Aorta (tissue), 5 donors: ENCODE results near the gene DTNB. TPM values are rescaled to one million over a fixed set of nuclear protein-coding genes. Genes with fewer than 3 reads are reported as not detected.
A peak's percentile ranks its signal among the peaks of the same experiment; 100 is the strongest.

Experiments used
- ATAC-seq: fragments of 200-7000 bp; cut with Tn5 transposase; one replicate; pipeline ENCODE4 v1.9.1; 2022; ENCODE audit warnings: moderate library complexity; ENCODE audit not compliant: low FRiP score
- DNase-seq, 2 donors: peaks; one replicate each; pipeline ENCODE4 v3.0.0-alpha.2; 2020
- H3K27ac ChIP-seq, 2 donors: one replicate each; pipeline ENCODE4 v1.5.1; 2013; ENCODE audit warnings: low read length in 2 of 2, mild to moderate bottlenecking in 2 of 2, moderate library complexity in 2 of 2, control low read depth in 1 of 2, inconsistent platforms in 1 of 2, low read depth in 1 of 2
- H3K27me3 ChIP-seq, 2 donors: one replicate each; pipeline ENCODE4 v1.6.1; 2013; ENCODE audit warnings: control low read depth in 1 of 2, low read length in 1 of 2, mild to moderate bottlenecking in 1 of 2, moderate library complexity in 1 of 2; ENCODE audit not compliant: insufficient read depth in 2 of 2, control insufficient read depth in 1 of 2
- H3K36me3 ChIP-seq, 2 donors: one replicate each; pipeline ENCODE4 v1.6.1; 2013; ENCODE audit warnings: control low read depth in 1 of 2, low read length in 1 of 2, mild to moderate bottlenecking in 1 of 2; ENCODE audit not compliant: insufficient read depth in 2 of 2, control insufficient read depth in 1 of 2
- H3K4me1 ChIP-seq, 2 donors: one replicate each; pipeline ENCODE4 v1.6.1; 2013; ENCODE audit warnings: low read length in 2 of 2, control low read depth in 1 of 2, mild to moderate bottlenecking in 1 of 2, moderate library complexity in 1 of 2; ENCODE audit not compliant: insufficient read depth in 2 of 2, control insufficient read depth in 1 of 2
- H3K4me3 ChIP-seq, 2 donors: one replicate each; pipeline ENCODE4 v1.5.1; 2013; ENCODE audit warnings: low read length in 2 of 2, control low read depth in 1 of 2, mild to moderate bottlenecking in 1 of 2
- H3K9me3 ChIP-seq: one replicate; pipeline ENCODE4 v1.6.1; 2013; ENCODE audit warnings: mild to moderate bottlenecking, low read length; ENCODE audit not compliant: control insufficient read depth
- WGBS, 2 donors: extraction: QIAGEN DNeasy Blood & Tissue Kit; methylation state at CpG; one replicate each; pipeline ENCODE4 v1.1.7; 2013; 5-methylcytosine and 5-hydroxymethylcytosine counted together
- intact Hi-C, 2 donors: fragments of 100-400 bp; cut with DNase I; formaldehyde crosslinking; loops; one replicate each; pipeline versions ENCODE4 v1.14.2 to v1.15.0; 2022
- polyA plus RNA-seq, 2 donors: library from polyadenylated mRNA; stranded (reverse); fragments of 200-250 nt; gene quantifications; one replicate each; pipeline ENCODE4 v1.2.3, GENCODE V29; 2013
- total RNA-seq, 2 donors: library from RNA; stranded (reverse); fragmentation: NEBNext Ultra II Directional; extraction: Animal tissue kit (Norgen Biotek cat#: 25700); gene quantifications; one replicate each; pipeline ENCODE4 v1.2.1, GENCODE V29; 2021
- donor health status: healthy with polysubstance abuse.
- donor health status: Bipolar disorder and iron deficiency.
- donor health status: DM: no; HTN: no; CAD: no.
- donor health status: DM: no; HTN: no; CAD: no.
- donor health status: DM: yes; HTN: yes; CAD: no.

Gene DTNB
- total and polyA plus RNA-seq, 4 donors, result 14.7 to 33.7 (median 17.1) TPM

GRCh38 chr2:25692143-25692542, 18.8 kb upstream of the DTNB start:
- DNase-seq (no peak), ATAC-seq (no peak)
- intact Hi-C loops, result no loop called here
- Histone ChIP-seq H3K27me3 (no peaks in the 10 kb centered on the region), H3K4me1 (no peaks in the 10 kb centered on the region), H3K4me3 (no peak overlapping the region), H3K27ac (no peak overlapping the region), H3K36me3 (no peaks in the 10 kb centered on the region), H3K9me3 (no peaks in the 10 kb centered on the region)
- WGBS, 2 donors, result 62 to 67% methylated on average over 4 of the region's 4 CpGs

- Histone ChIP-seq H3K4me1 (no peaks in the 10 kb centered on the region), H3K27ac (no peak overlapping the region), H3K36me3 (no peaks in the 10 kb centered on the region), H3K4me3 (no peak overlapping the region), H3K9me3 (no peaks in the 10 kb centered on the region), H3K27me3 (no peaks in the 10 kb centered on the region)
- DNase-seq (no peak), ATAC-seq (no peak)
- 21 to 27% methylated on average over 1 of the region's 1 CpG for WGBS, 2 donors
- intact Hi-C loops, result no loop called here
These were observed 16.7 kb upstream of the DTNB start for GRCh38 chr2:25690058-25690457.

- no peak for ATAC-seq
- Histone ChIP-seq H3K4me3 (no peak overlapping the region), H3K27ac (no peak overlapping the region), H3K4me1 (no peaks in the 10 kb centered on the region), H3K9me3 (no peaks in the 10 kb centered on the region), H3K27me3 (no peaks in the 10 kb centered on the region), H3K36me3 (no peaks in the 10 kb centered on the region)
- 82 to 88% methylated on average over 6 of the region's 6 CpGs for WGBS, 2 donors
- intact Hi-C loops, result no loop called here
- DNase-seq, result no peak
These were observed 14.9 kb upstream of the DTNB start for GRCh38 chr2:25688236-25688635.

GRCh38 chr2:25685741-25686140, 12.4 kb upstream of the DTNB start:
- Histone ChIP-seq H3K4me1 (no peaks in the 10 kb centered on the region), H3K27me3 (no peaks in the 10 kb centered on the region), H3K4me3 (no peak overlapping the region), H3K36me3 (no peaks in the 10 kb centered on the region), H3K9me3 (no peaks in the 10 kb centered on the region), H3K27ac (no peak overlapping the region)
- intact Hi-C loops, result no loop called here
- DNase-seq (no peak), ATAC-seq (no peak)
- 90 to 93% methylated on average over 2 of the region's 2 CpGs for WGBS, 2 donors

GRCh38 chr2:25684577-25685473, 11.4 kb upstream of the DTNB start:
- no peak overlapping the region for H3K27ac ChIP-seq
- no peaks in the 10 kb centered on the region for H3K27me3 ChIP-seq
- no peaks in the 10 kb centered on the region for H3K36me3 ChIP-seq
- no peak overlapping the region for H3K4me3 ChIP-seq
- DNase-seq (no peak), ATAC-seq (no peak)
- no peaks in the 10 kb centered on the region for H3K4me1 ChIP-seq
- 80 to 82% methylated on average over 20 of the region's 20 CpGs for WGBS, 2 donors
- H3K9me3 ChIP-seq, result no peaks in the 10 kb centered on the region
- intact Hi-C loops, result no loop called here

- WGBS, 2 donors, result 83 to 89% methylated on average over 4 of the region's 4 CpGs
These were observed 8.7 kb upstream of the DTNB start for GRCh38 chr2:25682082-25682481.

GRCh38 chr2:25677877-25678276, 4.5 kb upstream of the DTNB start:
- 86 to 87% methylated on average over 4 of the region's 4 CpGs for WGBS, 2 donors
- no peak for ATAC-seq

More at GRCh38 chr2:25682082-25682481, 8.7 kb upstream of the DTNB start:
- no peak overlapping the region for H3K4me3 ChIP-seq
- no peaks in the 10 kb centered on the region for H3K4me1 ChIP-seq
- no peak for DNase-seq
- intact Hi-C loops, result no loop called here
- no peaks in the 10 kb centered on the region for H3K36me3 ChIP-seq
- ATAC-seq, result no peak
- H3K27me3 ChIP-seq, result no peaks in the 10 kb centered on the region
- H3K27ac ChIP-seq, result no peak overlapping the region
- no peaks in the 10 kb centered on the region for H3K9me3 ChIP-seq

GRCh38 chr2:25674077-25674362, 643 bp upstream of the DTNB start:
- DNase-seq (no peak), ATAC-seq (no peak)
- no peaks in the 10 kb centered on the region for H3K27me3 ChIP-seq
- H3K36me3 ChIP-seq, result no peaks in the 10 kb centered on the region
- intact Hi-C loops, result no loop called here
- H3K4me3 ChIP-seq, result peak overlapping the region; percentile 7 to 85
- no peaks in the 10 kb centered on the region for H3K4me1 ChIP-seq
- H3K9me3 ChIP-seq, result no peaks in the 10 kb centered on the region
- H3K27ac ChIP-seq, result peak overlapping the region in 1 of 2 donors; percentile 55
- 1 to 3% methylated on average over 10 of the region's 10 CpGs for WGBS, 2 donors

More at GRCh38 chr2:25677877-25678276, 4.5 kb upstream of the DTNB start:
- Histone ChIP-seq H3K9me3 (no peaks in the 10 kb centered on the region), H3K36me3 (no peaks in the 10 kb centered on the region), H3K4me1 (no peaks in the 10 kb centered on the region), H3K4me3 (no peak overlapping the region), H3K27ac (no peak overlapping the region), H3K27me3 (no peaks in the 10 kb centered on the region)
- DNase-seq, result no peak
- intact Hi-C loops, result no loop called here
